GM19043 (cell line): ENCODE data around the gene EXTL1.

Experiments used
- ATAC-seq: cut with Tn5 transposase; IDR thresholded peaks from one replicate; pipeline ENCODE4 v1.9.1; 2021; ENCODE audit warnings: low read depth; ENCODE audit not compliant: unreplicated experiment

Gene EXTL1

DNA sequence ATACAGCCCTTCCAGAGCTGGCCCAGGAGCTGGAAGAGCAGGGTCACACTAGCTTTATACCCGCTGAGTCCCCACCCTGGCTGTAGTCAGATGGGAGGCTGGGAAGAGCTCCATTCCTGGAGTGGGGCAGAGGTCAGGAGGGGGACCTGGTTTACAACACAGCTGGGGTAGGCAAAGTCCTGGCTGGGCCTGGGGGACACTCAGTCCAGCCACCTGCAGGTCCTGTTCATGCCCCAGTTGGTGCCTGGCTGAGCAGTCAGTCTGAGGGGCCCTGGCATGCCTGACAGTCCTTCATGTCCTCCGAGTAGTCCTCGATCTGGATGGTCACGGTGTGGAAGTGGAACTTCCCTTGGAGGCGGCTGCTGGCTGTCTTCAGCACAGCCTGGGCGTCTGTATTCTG is 17.3 kb downstream of the EXTL1 start:
- no peak for ATAC-seq

DNA sequence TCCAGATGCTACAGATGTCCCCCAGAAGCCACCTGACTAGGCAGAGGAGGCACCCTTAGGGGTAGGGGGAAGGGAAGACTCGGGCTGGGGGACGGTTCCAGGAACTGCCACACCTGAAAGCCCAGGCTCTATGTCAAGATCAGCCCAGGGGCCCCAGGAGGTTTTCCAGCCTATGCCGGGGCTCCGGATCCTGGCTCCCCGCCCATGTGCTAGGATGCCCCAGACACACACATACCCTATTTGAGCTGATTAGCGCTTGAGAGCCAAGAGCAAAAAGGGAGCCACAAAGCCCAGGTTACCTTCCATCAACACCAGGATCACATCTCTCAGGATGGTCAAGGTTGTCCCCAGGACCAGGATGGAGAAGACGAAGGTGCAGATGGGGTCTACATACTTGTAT is 19.8 kb downstream of the EXTL1 start:
- no peak for ATAC-seq

DNA sequence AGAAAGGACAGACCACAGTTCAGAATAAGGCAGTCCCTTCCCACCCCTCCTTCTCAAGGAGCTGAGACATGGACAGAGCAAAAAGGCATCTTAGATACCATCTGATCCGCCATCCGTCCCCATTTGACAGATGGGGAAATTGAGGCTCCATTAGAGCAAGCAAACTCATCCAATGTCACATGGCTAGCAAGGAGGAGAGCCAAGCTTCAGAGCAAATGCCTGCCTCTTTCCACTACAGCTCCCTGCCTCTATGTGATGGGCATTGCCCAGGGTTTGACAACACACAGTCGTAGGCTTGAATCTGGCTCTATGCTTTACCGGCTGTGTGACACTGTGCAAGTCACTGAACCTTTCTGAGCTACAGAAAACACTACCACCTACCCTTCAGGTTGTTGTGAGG is 20.4 kb downstream of the EXTL1 start:
- no peak for ATAC-seq

DNA sequence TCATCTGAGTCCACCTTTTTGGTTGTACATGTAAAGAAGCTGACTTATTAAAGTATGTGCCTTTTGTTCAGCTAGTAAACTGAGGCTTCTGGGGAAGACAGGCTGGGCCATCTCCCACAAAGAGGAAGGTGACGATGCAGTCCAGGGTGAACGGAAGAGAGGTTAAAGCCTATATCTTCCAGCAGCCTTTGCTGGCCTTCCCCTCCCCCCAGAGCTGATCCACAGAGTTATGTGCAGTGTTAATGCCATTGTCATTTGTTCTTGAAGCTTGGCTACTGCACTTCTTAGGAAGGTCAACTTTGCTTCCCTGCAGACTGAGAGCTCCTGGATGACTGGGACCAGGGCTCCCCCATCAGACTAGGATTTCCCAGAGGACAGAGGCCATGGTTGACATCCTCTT is 22.2 kb downstream of the EXTL1 start:
- no peak for ATAC-seq

DNA sequence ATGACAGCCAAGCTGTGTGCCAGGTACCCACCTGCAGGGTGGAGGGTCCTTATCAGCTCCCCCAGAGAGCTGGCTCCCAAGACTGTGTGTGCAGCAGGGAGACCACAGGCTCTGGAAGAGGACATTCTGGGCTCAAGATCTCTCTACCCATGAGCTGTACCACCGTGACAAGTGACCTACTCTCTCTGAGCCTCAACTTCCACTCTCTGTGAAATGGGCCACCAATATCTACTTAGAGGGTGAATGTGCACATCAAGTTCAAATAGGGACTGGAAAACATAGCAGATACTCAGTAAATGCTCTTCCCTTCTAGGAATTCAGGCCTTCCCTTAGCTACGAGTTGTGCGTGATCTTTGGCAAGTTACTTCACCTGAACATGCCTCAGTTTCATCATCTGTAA is 22.8 kb downstream of the EXTL1 start:
- ATAC-seq, result no peak

DNA sequence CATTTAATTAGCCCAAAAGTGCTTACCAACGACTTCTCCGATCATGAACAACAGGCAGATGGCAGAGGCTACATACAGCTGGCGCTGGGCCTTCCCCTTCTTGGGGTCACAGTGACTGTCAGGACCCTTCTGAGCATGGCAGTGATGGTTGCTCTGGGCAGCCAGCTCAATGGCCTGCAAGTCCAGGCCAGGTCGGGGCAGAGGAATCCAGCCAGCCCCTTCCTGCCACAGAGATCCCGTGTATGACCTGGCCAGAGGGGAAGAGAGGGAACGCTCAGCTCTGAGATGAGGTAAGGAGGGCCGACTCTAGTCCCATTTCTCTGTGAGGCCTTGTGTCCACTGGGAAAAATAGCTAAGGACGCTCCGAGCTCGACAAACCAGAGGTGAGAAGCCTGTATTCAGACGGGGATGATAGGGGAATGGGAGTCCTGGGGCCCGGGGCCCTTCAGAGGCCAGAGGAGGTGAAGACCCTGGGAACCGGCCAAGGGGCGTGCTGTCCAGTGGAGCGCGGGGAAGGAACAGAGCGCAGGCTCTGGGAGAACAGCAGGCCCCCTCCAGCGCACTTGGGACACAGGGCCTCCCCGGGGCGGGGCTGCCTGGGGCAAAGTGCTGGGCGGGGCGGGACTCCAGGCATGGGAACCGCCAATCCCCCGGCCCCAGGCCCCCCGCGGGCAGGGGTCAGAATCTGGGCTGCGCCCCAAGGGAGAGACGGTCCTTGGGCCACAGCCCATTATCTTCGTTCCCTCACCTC is 23.6 kb downstream of the EXTL1 start:
- no peak for ATAC-seq

DNA sequence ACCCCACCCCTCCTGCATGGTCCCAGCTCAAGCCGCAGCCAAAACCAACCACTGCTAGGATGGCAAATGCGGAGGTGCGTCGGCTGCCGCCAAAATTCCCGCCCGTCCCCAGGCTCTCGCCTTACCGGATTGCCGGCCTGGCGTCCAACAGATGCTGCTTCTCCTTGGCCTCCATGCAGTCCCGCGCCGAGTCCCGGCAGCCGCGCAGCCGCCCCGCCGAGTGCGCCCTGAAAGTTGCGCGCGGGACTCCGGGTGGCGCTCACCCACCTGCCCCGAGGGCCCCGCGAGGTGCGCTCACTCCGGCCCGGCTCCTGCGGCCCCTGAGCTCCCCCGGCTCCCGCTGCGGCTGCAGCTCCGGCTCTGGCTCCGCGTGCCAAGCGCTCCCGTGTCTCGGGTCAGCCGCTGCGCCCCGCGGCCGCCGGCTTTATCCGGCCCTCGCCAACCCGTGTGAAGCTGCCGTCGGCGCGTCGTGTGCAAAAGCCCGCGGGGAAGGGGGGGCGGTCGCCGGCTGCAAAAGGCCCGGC is 24.2 kb downstream of the EXTL1 start, which contains the start of gene SLC30A2:
Gene SLC30A2 (minus strand): TSS at position 397 of the 524 bp plus-strand sequence. CDS start 222 bp downstream, at position 175.
- ATAC-seq, result no peak

DNA sequence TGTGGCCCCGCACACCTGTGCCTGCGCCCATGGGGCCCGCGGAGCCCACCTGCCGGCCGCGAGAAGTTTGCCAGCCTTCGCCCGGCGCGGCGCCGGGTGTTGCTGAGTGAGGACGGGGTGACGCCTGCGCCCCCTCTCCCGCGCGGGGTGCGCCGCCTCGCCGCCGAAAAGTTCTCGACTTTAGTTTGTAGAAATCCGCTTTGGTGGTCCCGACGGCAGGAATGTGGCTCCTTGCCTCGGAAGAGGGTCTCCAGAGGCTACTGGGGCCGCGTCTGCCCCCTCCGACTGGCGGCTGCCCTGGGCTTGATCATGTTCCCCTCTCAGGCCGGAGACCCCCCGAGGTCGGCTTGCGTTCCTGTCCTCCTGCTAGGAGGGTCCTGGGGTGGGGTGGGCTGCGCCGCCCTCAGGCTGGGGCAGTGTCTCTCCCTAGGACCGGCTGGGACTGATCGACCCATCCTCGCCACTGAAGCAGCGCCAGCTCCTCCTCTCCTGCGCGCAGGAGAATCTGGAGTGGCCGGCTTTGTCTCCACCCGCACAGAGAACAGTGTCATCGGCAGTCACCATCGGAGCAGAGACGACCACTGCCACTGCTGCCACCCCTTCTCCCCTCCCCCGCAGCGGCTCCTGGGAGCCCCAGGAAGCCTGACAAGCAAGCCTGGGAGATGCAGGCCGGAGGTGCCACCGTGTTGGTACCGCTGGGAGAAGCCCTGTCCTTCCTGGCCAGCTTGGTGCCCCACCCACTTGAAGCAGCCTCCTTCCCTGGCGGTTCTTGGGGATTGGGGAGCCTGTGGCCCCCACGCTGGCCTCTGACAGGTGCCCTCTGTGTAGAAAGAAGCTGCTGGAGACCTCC is 24.9 kb downstream of the EXTL1 start:
- ATAC-seq, result no peak

DNA sequence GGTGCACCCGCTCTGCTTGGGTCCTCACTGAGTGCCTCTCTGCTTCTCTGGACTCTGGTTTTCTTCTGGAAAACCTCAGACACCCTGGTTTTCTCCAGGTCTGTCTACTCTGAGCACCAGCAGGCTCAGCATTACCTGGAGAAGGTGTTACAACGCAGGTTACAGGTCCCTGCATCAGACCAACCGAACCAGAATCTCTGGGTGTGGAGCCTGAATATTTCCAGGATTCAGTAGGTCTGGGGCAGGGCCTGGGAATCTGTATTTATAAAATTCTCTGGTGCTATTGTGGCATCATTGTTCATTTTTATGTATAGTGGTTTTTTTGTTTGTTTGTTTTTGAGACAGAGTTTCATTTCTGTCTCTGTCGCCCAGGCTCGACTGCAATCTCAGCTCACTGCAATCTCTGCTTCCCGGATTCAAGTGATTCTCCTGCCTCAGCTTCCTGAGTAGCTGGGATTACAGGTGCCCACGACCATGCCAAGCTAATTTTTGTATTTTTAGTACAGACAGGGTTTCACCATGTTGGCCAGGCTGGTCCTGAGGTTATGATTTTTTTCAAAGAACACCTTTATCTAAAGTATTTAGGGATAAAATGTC is 25.8 kb downstream of the EXTL1 start:
- ATAC-seq, result no peak

DNA sequence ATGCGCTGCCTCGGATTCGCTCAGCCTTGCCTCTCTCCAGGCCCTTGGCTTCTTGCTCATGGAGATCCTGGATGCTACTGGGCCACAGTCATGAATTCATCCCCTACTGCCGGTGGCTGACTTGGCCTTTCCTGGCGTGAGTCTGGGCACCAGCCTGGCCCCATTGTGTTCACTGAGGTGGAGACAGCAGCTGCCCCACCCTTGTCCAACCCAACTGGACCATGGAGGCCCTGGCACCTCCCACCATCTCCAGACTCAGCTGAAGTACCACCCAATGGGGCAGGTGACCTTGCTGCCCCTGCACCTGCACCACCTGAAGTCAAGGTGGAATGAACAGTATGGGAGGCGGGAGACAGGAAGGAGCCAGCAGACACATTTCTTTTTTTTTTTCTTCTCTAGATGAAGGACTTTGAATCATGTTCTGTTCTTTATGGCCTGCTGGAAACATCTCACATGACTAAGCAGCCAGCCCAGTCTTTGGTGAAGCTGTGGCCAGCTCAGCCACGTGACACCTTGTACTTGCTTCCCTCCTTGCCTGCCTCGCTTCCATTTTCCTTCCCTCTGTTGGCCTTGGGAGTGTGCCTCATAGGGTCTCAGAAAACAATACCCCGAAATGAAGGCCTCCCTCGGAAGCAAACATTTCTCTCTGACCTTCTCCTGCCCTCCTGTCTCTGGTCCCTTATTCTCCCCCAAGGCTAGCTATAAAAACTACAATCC is 28.1 kb downstream of the EXTL1 start:
- no peak for ATAC-seq

DNA sequence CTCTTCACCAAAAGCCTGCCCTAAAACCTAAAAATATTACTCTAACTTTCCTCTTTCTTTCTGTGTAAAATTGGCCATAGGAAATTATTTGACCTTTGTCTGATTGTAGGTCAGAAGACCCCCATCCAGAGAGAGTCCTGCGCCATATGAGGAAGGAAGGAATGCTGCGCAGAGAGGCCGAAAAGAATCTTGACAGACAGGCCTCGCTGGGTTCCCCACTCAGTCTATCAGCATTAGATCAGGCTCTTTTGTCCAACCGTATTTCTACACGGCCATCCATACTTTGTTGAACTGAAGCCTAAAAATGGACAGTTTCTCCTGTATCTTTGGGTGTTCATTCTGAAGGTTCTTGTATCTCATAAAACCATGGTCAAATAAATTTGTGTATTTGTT is 28.7 kb downstream of the EXTL1 start:
- ATAC-seq, result no peak

DNA sequence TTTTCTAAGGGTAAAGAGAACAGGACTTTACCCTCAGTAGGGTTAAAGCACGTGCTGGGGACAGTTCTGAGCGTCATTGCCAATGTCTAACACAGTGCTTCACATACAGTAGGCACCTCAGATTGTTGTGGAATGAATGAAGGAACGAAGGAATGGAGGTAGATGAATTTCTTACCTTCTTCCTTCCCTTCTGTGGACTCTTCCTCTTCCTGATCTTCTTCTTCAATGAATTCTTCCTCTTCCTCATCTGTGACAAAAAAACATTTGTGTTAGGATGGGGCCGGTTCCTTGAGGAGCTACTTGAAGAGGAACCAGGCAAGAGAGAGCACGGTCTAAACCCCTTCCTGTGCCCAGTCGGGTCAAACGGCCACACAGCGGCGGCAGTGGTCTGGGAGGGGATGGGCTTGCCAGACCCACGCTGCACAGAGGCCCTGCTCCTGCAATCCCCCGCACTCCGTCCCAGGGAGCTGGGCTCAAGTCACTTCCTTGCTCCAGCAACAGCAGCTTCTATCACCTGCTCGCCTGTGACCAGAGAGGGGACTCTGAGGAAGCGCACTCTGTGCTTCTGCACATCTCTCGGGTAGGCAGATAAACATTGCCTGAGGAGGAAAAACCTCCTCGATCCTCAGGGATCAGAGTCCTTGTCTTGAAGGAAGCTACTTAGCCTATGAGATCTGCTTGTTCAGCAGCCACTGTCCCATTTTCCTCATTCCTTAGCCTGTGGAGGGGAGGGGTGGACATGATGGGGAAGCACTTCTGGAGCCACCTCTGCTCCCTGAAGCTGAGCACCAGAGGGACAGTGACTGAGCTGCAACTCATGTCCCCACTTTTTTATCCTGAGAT is 32.4 kb downstream of the EXTL1 start:
- ATAC-seq, result no peak

DNA sequence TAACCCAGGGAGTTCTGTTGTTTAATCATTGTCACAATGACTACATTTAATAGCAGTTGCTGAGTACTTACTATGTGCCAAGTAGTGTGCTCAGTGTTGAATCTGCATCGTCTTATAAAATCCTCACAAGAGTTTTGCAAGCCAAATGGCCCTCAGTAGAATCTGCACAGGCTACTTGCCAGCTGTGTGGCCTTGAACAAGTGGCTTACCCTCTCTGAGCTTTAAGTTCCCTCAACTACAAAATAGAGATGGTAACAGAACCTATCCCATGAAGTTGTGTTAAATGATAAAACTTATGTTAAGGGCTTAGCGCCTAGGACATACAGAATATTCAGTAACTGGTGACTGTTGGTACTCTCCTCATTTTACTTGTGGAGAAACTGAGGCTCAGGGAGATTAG is 33.5 kb downstream of the EXTL1 start:
- ATAC-seq, result no peak

DNA sequence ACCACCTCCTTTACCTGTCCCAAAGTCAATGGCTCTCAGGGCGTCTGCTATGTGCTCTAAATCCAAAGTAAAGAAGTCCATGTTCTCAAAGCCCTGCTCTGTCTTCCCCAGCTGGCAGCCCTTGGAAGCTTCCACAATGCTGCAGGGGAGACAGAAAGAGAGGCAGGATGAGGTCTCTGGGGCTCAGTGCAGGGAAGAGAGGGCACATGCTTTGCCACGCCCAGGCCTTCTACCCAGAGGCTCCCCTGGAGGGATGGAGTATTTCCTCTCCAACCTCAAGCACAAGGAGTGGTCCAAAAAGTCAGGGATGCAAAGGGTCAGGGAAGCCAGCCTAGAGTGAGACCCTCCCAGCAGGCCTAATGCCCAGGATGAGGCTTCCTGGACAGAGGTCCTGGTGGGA is 35.6 kb downstream of the EXTL1 start:
- ATAC-seq, result no peak

DNA sequence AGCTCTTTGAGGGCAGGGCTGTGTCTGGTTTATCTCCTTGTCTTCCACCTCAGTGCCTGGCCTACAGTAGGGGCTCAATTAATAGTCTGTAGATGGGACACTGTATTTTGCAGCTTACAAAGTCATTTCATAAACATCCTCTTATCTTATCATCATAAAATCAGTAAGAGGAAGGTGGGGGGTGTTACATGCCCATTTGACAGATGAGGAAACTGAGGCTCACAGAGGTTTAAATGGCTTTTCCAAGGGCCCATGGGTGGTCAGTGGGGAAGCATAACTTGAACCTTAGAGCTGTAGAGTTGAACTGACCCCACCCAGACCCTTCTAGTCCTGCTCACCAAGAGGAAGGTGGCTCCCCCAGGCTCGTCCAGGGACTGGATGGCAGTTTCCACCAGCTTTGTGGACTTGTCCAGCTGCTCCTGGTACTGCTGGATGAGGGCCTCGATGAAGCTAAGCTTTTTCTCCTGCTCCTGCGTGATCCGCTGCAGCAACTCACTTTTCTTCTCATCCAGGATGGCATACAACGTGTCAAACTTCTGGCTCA is 36.5 kb downstream of the EXTL1 start:
- no peak for ATAC-seq

DNA sequence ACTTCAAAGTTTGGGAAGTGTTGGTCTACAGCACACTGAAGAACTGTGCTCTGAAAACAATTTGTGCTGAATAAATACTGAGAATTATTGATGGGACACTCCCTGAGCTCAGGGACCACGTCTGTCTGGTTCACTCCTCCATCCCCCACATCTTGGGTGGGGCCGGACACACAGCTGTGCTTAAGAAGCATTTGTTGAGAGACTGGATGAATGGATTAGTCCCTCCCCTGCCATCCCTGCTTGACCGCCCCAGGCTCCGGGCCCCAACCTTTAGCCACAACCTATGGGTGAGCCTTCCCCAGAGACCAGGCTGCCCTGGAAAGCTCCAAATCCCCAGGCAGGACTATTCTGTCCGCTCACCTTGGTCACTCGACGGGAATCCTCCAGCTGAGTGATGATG is 38.3 kb downstream of the EXTL1 start:
- no peak for ATAC-seq

DNA sequence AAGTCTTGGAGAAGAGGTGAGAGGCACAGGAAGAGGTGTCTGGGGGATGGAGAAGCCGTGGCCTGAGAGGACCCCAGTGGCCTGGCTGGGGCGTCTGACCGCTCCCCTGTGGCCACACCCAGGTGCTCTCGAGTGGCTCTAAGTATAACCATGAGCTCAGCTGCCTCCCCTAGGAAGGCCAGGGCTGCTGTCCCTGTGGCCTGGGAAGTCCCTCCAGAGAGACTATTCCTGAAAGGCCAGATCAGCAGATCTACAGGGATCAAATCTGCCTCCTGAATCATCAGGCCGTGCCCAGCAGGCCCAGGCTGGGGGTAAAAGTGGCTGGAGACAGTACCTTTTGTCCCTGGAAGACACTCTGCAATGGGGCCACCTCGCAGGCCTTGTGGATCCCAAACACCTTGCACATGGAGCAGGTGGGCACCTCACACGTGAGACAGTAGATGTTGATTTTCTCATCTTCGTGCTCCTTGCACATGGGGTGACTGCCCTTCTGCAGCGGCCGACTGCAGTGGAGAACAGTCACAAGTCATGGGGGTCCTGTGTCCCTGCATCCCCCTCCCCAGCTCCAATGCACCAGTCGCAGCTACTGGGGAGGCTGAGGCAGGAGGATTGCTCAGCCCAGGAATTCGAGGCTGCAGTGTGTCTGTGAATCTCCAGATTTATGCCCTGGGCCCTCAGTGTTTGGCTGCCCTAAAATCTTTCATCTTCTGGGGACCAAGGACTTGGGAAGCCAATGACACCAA is 39.4 kb downstream of the EXTL1 start:
- ATAC-seq, result no peak

DNA sequence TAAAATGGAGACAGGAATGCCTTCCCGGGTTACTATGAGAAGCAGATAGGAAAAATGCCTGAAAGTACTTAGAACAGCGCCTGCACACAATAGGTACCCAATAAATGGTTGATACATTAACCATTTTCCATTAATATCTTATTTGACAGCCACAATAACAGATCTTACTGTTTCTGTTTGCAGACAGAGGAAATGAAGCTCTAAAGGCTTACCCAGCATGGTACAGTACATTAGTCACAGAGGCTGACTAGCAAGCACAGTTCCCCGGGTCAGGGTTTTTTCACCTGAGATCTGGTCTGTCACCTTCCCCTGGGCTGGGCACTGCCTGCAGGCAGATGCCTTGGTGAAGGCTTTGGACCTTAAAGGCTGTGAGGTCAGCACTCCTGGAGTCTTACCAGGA is 43.0 kb downstream of the EXTL1 start:
- ATAC-seq, result no peak

DNA sequence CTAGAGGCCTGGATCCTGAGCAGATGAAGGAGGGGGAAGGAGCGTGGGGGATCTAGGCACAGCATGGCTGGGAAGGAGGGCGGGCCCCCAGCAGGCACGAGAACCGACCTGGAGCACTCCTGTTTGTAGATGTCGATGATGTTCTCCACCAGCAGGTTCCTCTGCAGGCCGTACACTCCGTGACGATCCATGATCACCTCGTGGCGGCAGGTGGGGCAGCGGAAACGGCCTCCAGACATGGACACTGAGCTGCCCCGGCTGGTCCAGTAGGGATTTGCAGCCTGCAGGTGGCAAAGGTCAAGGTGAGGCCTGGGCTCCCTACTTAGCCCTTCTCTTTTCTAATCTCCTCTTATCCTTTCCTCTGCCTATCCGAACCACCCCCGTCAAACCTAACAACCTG is 44.6 kb downstream of the EXTL1 start:
- no peak for ATAC-seq
